ENCODE results near the gene SPG21.

SPG21 gene

DNA sequence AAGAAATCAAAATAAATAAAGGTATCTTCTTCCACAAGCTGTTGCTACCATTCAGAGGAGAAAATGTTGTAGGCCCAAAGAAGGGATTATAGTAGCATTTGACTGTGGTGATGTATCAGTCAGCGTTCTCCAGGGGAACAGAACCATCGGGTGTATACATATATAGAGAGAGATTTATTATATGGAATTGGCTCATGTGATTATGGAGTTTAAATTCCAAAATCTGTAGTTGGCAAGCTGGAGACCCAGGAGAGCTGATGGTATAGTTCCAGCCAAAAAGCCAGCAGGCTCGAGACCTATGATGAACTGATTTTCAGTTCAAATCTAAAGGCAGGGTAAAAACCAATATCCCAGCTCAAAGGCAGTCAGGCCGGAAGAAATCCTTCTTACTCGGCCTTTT is 7.4 kb upstream of the SPG21 start:
- Histone ChIP-seq H3K27ac (no peak overlapping the region), H3K4me3 (no peak overlapping the region)
- no peak for DNase-seq (ENCODE audit: low spot score)
- TF ChIP-seq, protein P1, sequence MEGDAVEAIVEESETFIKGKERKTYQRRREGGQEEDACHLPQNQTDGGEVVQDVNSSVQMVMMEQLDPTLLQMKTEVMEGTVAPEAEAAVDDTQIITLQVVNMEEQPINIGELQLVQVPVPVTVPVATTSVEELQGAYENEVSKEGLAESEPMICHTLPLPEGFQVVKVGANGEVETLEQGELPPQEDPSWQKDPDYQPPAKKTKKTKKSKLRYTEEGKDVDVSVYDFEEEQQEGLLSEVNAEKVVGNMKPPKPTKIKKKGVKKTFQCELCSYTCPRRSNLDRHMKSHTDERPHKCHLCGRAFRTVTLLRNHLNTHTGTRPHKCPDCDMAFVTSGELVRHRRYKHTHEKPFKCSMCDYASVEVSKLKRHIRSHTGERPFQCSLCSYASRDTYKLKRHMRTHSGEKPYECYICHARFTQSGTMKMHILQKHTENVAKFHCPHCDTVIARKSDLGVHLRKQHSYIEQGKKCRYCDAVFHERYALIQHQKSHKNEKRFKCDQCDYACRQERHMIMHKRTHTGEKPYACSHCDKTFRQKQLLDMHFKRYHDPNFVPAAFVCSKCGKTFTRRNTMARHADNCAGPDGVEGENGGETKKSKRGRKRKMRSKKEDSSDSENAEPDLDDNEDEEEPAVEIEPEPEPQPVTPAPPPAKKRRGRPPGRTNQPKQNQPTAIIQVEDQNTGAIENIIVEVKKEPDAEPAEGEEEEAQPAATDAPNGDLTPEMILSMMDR (IDR thresholded peaks at IDR 0.05) = no peak

DNA sequence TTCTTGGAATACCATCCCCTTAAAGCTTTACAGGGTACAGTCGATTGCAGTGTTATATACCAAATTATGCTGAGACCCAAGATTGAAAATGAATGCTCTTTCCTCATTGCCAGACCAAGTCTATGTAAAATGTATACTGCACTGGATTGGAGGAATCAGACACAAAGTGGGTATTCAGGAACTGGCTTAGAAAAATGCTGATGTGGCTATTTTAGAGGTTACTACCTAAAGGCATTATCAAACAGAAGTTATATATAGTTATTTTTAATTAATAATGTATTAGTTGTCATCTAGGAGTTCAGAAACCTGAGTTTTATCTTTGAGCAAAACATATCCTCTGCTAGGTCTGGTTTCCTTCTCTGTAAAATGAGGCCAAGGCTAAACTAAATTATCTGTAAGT is 3.6 kb upstream of the SPG21 start:
- H3K27ac ChIP-seq = no peak overlapping the region
- no peak overlapping the region for H3K4me3 ChIP-seq
- TF ChIP-seq, protein P1 (IDR thresholded peaks at IDR 0.05) = no peak
- no peak for DNase-seq (ENCODE audit: low spot score)

DNA sequence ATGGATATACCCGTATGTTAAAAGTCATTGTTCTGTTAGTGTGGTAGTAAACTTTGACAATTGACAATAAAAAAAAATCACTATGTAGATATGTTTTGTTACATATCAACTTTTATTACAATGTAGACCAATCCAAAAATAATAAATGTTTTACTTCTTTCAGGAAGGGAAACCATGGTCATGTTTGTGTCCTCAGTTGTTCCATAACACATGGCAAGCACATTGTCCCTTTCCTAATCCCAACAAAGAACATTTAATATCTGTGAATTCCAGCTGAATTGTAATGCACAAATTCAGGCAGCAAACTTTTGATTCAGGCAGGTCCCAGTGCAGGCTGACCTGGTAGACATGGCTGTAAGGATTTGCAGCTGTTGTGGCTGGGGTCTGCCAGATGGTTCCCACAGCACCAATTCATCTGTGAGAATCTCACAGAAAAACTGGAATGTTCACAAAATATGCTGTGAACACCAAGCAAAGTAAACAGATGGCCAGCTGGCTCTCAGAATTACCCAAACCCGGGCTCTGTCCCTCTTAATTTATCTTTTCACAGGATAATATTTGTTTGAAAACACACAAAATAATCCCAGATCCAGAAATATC is 1.9 kb upstream of the SPG21 start:
- TF ChIP-seq, protein P1 (IDR thresholded peaks at IDR 0.05) = no peak
- H3K4me3 ChIP-seq = no peak overlapping the region
- no peak overlapping the region for H3K27ac ChIP-seq
- no peak for DNase-seq (ENCODE audit: low spot score)

DNA sequence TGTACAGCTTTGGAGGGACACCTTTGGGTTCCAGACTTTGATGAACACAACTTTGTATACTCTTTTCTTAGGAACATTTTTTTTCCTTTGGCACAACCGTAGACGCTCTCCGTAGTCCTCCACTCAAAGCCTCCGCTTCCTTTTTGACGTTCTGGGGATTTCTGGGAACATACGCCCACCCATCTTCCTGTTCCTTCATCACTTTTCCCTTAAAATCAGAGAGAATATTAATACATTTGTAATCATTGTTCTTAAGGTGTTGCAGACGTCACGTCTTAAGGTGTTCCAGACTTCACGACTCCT is 405 bp upstream of the SPG21 start:
- TF ChIP-seq, protein P1 (IDR thresholded peaks at IDR 0.05) = no peak
- no peak for DNase-seq (ENCODE audit: low spot score)
- H3K27ac ChIP-seq = peak overlapping the region; percentile 94 to 99
- H3K4me3 ChIP-seq = peak overlapping the region; percentile 100

DNA sequence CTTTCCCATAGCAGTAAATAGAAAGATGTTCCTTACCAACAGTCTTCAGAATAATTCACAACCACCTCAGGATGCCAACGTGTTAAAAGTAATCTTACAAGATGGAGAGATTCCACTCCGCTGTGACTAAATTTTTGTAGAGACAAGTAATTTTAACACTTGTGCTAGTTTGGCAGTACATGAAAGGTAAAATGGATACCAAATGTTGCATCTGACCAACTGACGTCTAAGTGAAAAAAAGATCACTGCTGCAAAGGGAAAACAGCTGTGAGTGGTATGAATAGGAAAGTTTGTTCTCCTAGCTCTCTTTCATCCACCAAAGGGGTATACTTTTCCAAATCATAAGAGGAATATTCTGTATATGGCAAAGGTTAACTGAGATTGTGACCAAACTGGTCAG is 2.6 kb downstream of the SPG21 start:
- no peak for DNase-seq (ENCODE audit: low spot score)
- H3K4me3 ChIP-seq = no peak overlapping the region
- TF ChIP-seq, protein P1 (IDR thresholded peaks at IDR 0.05) = no peak
- no peak overlapping the region for H3K27ac ChIP-seq

DNA sequence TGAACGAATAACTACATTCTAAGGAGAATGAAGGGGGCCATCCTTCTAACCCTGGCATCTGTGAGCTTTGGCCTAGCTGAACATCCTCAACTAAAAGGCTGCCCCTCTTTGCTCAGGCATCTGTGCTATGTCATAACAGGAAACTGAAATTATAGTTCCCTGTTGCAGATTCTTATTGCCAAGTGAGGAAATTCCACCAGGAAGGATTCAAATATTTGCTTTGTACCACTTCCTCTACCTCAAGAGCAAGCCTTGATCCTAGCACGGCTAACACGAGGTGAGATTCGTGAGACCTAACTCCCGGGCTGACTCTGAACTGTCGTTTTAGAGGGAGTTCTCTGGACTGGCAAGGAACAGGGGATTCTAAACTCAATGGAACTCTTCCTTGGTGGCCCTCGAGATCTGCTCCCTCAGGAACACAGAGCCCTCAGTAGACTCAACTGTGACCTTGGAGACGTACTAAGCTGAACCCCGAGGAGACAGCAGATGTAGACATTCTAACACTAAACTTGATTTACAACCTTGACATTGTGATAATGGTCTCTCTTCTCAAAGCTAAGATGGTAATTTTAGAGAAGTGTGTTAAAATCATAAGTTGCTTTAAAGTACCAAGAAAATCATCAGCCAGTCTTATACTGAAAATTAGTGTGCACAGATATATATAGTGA is 4.2 kb downstream of the SPG21 start:
- H3K27ac ChIP-seq = peak overlapping the region in 1 of 2 donors; percentile 55
- H3K4me3 ChIP-seq = no peak overlapping the region
- DNase-seq (ENCODE audit: low spot score) = no peak
- TF ChIP-seq, protein P1 (IDR thresholded peaks at IDR 0.05) = no peak

DNA sequence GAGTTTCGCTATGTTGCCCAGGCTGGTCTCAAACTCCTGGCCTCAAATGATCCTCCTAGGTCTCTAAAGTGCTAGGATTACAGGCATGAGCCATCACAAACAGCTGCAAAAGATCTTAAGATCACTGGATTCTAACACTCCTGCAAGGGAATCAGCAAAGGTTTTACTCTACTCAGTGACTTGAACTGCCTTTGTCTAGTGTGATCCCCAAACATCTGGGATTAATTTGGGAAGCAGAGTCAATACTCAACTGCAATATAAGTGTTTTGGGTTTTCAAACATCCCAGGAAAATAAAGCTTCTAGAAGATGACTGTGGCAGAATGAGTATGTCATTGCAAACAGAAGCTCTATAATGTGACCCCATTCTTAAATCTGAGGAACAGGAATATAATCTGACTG is 7.2 kb downstream of the SPG21 start:
- TF ChIP-seq, protein P1 (IDR thresholded peaks at IDR 0.05) = no peak
- Histone ChIP-seq H3K4me3 (no peak overlapping the region), H3K27ac (no peak overlapping the region)
- DNase-seq (ENCODE audit: low spot score) = no peak

All from coronary artery (tissue), 2 donors.